Mesothelial cell of epicardium (in vitro differentiated cells): ENCODE data around the gene TPBG. TPM values are rescaled to one million over a fixed set of nuclear protein-coding genes. Genes with fewer than 3 reads are reported as not detected.

Source experiments
- DNase-seq, 2 experiments: peaks; one replicate each; pipeline ENCODE4 v3.0.0; 2021; ENCODE audit warnings: low spot score in 2 of 2; ENCODE audit not compliant: unreplicated experiment in 2 of 2
- H3K27ac Mint-ChIP-seq: 2 replicates; pipeline ENCODE4 v1.8.0; 2021; ENCODE audit warnings: mixed read lengths
- H3K27me3 Mint-ChIP-seq: 2 replicates; pipeline ENCODE4 v1.8.0; 2021; ENCODE audit warnings: low read depth, mixed read lengths
- H3K36me3 Mint-ChIP-seq: 2 replicates; pipeline ENCODE4 v1.8.0; 2021; ENCODE audit warnings: mixed read lengths
- H3K4me1 Mint-ChIP-seq: 2 replicates; pipeline ENCODE4 v1.8.0; 2021; ENCODE audit warnings: mixed read lengths
- H3K4me3 Mint-ChIP-seq: 2 replicates; pipeline ENCODE4 v1.8.0; 2021; ENCODE audit warnings: mild to moderate bottlenecking, moderate library complexity, mixed read lengths
- H3K9me3 Mint-ChIP-seq: 2 replicates; pipeline ENCODE4 v1.8.0; 2021; ENCODE audit warnings: mixed read lengths
- CTCF ChIP-seq: fragments of 200-600 bp; sonication (generic); IDR thresholded peaks from one replicate; pipeline ENCODE4 v1.5.0; 2021; ENCODE audit warnings: antibody characterized with exemption; ENCODE audit not compliant: unreplicated experiment
- total RNA-seq: library from RNA; stranded (reverse); gene quantifications from 3 replicates; pipeline ENCODE4 v1.2.1, GENCODE V29; 2021

The TPBG gene
- total RNA-seq, 1 donor from 2014 or later = 38.2 TPM

- Mint-ChIP-seq H3K4me1 (peaks cover 37% of the 10 kb centered on the region), H3K9me3 (no peaks in the 10 kb centered on the region), H3K36me3 (peaks cover 2% of the 10 kb centered on the region), H3K27ac (no peak overlapping the region), H3K4me3 (no peak overlapping the region), H3K27me3 (peaks cover 5% of the 10 kb centered on the region)
- DNase-seq = no peak
- no peak for TF ChIP-seq CTCF
Observed at GRCh38 chr6:82367704-82368103, 4.1 kb downstream of the TPBG start.

GRCh38 chr6:82370788-82371187 is 7.2 kb downstream of the TPBG start:
- Mint-ChIP-seq H3K27me3 (no peaks in the 10 kb centered on the region), H3K27ac (no peak overlapping the region), H3K36me3 (peaks cover 7% of the 10 kb centered on the region), H3K4me1 (peaks cover 22% of the 10 kb centered on the region), H3K9me3 (peaks cover 7% of the 10 kb centered on the region), H3K4me3 (no peak overlapping the region)
- DNase-seq = no peak
- no peak for TF ChIP-seq CTCF

- Mint-ChIP-seq H3K9me3 (peaks cover 12% of the 10 kb centered on the region), H3K27ac (no peak overlapping the region), H3K4me3 (no peak overlapping the region), H3K27me3 (no peaks in the 10 kb centered on the region), H3K36me3 (peaks cover 9% of the 10 kb centered on the region), H3K4me1 (peaks cover 16% of the 10 kb centered on the region)
- no peak for TF ChIP-seq CTCF
- no peak for DNase-seq
Observed at GRCh38 chr6:82371799-82372546, 8.4 kb downstream of the TPBG start.

- TF ChIP-seq CTCF = no peak
- peak overlapping the region; percentile 41 for H3K27ac Mint-ChIP-seq
Observed at GRCh38 chr6:82372656-82373055, 9.0 kb downstream of the TPBG start.

GRCh38 chr6:82374516-82374915 is 10.9 kb downstream of the TPBG start:
- TF ChIP-seq CTCF = no peak
- peaks cover 17% of the 10 kb centered on the region for H3K9me3 Mint-ChIP-seq
- peaks cover 11% of the 10 kb centered on the region for H3K36me3 Mint-ChIP-seq
- H3K27me3 Mint-ChIP-seq = no peaks in the 10 kb centered on the region
- peaks cover 4% of the 10 kb centered on the region for H3K4me1 Mint-ChIP-seq
- no peak for DNase-seq
- no peak overlapping the region for H3K4me3 Mint-ChIP-seq
- no peak overlapping the region for H3K27ac Mint-ChIP-seq

More at GRCh38 chr6:82372656-82373055, 9.0 kb downstream of the TPBG start:
- Mint-ChIP-seq H3K4me3 (no peak overlapping the region), H3K36me3 (peaks cover 11% of the 10 kb centered on the region), H3K9me3 (peaks cover 17% of the 10 kb centered on the region), H3K4me1 (peaks cover 13% of the 10 kb centered on the region), H3K27me3 (no peaks in the 10 kb centered on the region)
- no peak for DNase-seq
